OCI-LY3 (cell line): ENCODE measurements around the gene GORASP1.

Experiments
- H2AFZ ChIP-seq: fragments of 200-600, 300-600 bp; shearing (Covaris generic); 2 replicates; pipeline ENCODE4 v1.6.0; 2014; ENCODE audit warnings: antibody characterized with exemption, low read depth, low read length
- H3K27ac ChIP-seq: fragments of 200-600, 300-600 bp; sonication (generic); 2 replicates; pipeline ENCODE4 v1.5.1; 2014; ENCODE audit warnings: mild to moderate bottlenecking, low read length, moderate library complexity, mixed read lengths
- H3K27me3 ChIP-seq: fragments of 200-600, 300-600 bp; sonication (generic); 2 replicates; pipeline ENCODE4 v1.6.1; 2014; ENCODE audit warnings: low read depth, low read length, mixed read lengths
- H3K36me3 ChIP-seq: fragments of 200-600, 300-600 bp; sonication (generic); replicated peaks from 2 replicates; pipeline ENCODE3; 2014; ENCODE audit warnings: low read depth, low read length, mixed read lengths
- H3K4me1 ChIP-seq: fragments of 300-600, 200-600 bp; sonication (generic); 2 replicates; pipeline ENCODE4 v1.6.1; 2014; ENCODE audit warnings: low read length, mixed read lengths
- H3K4me2 ChIP-seq: fragments of 200-600, 300-600 bp; sonication (generic); 2 replicates; pipeline ENCODE4 v1.6.1; 2014; ENCODE audit warnings: low read length, mixed read lengths
- H3K4me3 ChIP-seq: fragments of 300-600, 200-600 bp; sonication (generic); 2 replicates; pipeline ENCODE4 v1.5.1; 2014; ENCODE audit warnings: antibody characterized with exemption, mild to moderate bottlenecking, low read length, moderate library complexity
- H3K79me2 ChIP-seq: fragments of 300-600, 200-600 bp; shearing (Covaris generic); 2 replicates; pipeline ENCODE4 v1.6.1; 2014; ENCODE audit warnings: mild to moderate bottlenecking, low read length, mixed read lengths
- H3K9ac ChIP-seq: fragments of 300-600, 200-600 bp; shearing (Covaris generic); 2 replicates; pipeline ENCODE4 v1.6.0; 2014; ENCODE audit warnings: mild to moderate bottlenecking, low read length, moderate library complexity
- H3K9me3 ChIP-seq: fragments of 200-600, 300-600 bp; shearing (Covaris generic); 2 replicates; pipeline ENCODE4 v1.6.1; 2014; ENCODE audit warnings: low read length, mixed read lengths; ENCODE audit not compliant: insufficient read depth
- H4K20me1 ChIP-seq: fragments of 200-600, 300-600 bp; sonication (generic); 2 replicates; pipeline ENCODE4 v1.6.1; 2016; ENCODE audit warnings: low read length, mixed read lengths; ENCODE audit not compliant: insufficient read depth
- CTCF ChIP-seq: fragments of 200-600, 300-600 bp; sonication (generic); IDR thresholded peaks from 2 replicates; pipeline ENCODE4 v1.5.1; 2014; ENCODE audit warnings: antibody characterized with exemption, low read length, low read depth
- EZH2phosphoT487 ChIP-seq: fragments of 200-600 bp; shearing (Covaris generic); IDR thresholded peaks from 2 replicates; pipeline ENCODE4 v1.6.1; 2018; ENCODE audit warnings: antibody characterized with exemption, mixed run types, low read depth

The GORASP1 gene

GRCh38 chr3:39109086-39109485, 1.7 kb upstream of the GORASP1 start:
- H3K27ac ChIP-seq, result no peak overlapping the region; the same call in 1 of the 2 replicates
- H3K27me3 ChIP-seq, result peaks cover 5% of the 10 kb centered on the region; the same call in 1 of the 2 replicates

GRCh38 chr3:39108200-39108710, 828 bp upstream of the GORASP1 start:
- H3K4me2 ChIP-seq, result peak overlapping the region; percentile 82
- no peaks in the 10 kb centered on the region for H3K36me3 ChIP-seq
- peaks cover 15% of the 10 kb centered on the region for H3K79me2 ChIP-seq
- H3K27ac ChIP-seq, result peak overlapping the region; percentile 43
- peak overlapping the region; percentile 90 for H3K4me3 ChIP-seq
- no peak for TF ChIP-seq CTCF
- TF ChIP-seq EZH2phosphoT487, result no peak
- H3K9me3 ChIP-seq, result no peaks in the 10 kb centered on the region
- no peaks in the 10 kb centered on the region; the same call in none of the 2 replicates for H4K20me1 ChIP-seq
- H3K4me1 ChIP-seq, result peaks cover 21% of the 10 kb centered on the region
- no peak overlapping the region for H2AFZ ChIP-seq
- peak overlapping the region; percentile 77 for H3K9ac ChIP-seq
- peaks cover 5% of the 10 kb centered on the region; the same call in 1 of the 2 replicates for H3K27me3 ChIP-seq

More at GRCh38 chr3:39109086-39109485, 1.7 kb upstream of the GORASP1 start:
- Histone ChIP-seq H3K9ac (no peak overlapping the region), H3K9me3 (no peaks in the 10 kb centered on the region), H3K4me1 (peaks cover 21% of the 10 kb centered on the region), H3K79me2 (peaks cover 15% of the 10 kb centered on the region), H3K36me3 (no peaks in the 10 kb centered on the region), H4K20me1 (no peaks in the 10 kb centered on the region), H3K4me2 (no peak overlapping the region), H2AFZ (no peak overlapping the region), H3K4me3 (no peak overlapping the region)
- TF ChIP-seq EZH2phosphoT487 (no peak), CTCF (no peak)

GRCh38 chr3:39106851-39107387, 508 bp downstream of the GORASP1 start:
- peak overlapping the region; percentile 82 for H3K4me2 ChIP-seq
- H3K27ac ChIP-seq, result no peak overlapping the region; the same call in 1 of the 2 replicates
- peak overlapping the region; percentile 77 for H3K9ac ChIP-seq
- H3K4me3 ChIP-seq, result peak overlapping the region; percentile 90
- TF ChIP-seq EZH2phosphoT487, result no peak
- no peak for TF ChIP-seq CTCF
- H3K27me3 ChIP-seq, result peaks cover 5% of the 10 kb centered on the region; the same call in 1 of the 2 replicates
- peaks cover 21% of the 10 kb centered on the region for H3K4me1 ChIP-seq
- H4K20me1 ChIP-seq, result peaks cover 3% of the 10 kb centered on the region
- H3K36me3 ChIP-seq, result no peaks in the 10 kb centered on the region
- H3K9me3 ChIP-seq, result no peaks in the 10 kb centered on the region
- peak overlapping the region; percentile 78 for H2AFZ ChIP-seq
- H3K79me2 ChIP-seq, result peaks cover 15% of the 10 kb centered on the region

GRCh38 chr3:39106281-39106811, 1.1 kb downstream of the GORASP1 start:
- Histone ChIP-seq H3K4me1 (peaks cover 21% of the 10 kb centered on the region), H3K36me3 (no peaks in the 10 kb centered on the region), H3K79me2 (peaks cover 15% of the 10 kb centered on the region), H3K4me2 (peak overlapping the region; percentile 82), H3K4me3 (peak overlapping the region; percentile 90), H2AFZ (no peak overlapping the region), H3K27ac (no peak overlapping the region), H3K9ac (peak overlapping the region; percentile 77), H3K9me3 (no peaks in the 10 kb centered on the region), H3K27me3 (peaks cover 5% of the 10 kb centered on the region; the same call in 1 of the 2 replicates), H4K20me1 (peaks cover 4% of the 10 kb centered on the region)
- TF ChIP-seq CTCF, result no peak
- TF ChIP-seq EZH2phosphoT487, result no peak
